Endothelial cell of umbilical vein (primary cell): ENCODE measurements around the gene MAML2.

Source experiments
- CTCF ChIP-seq, 2 donors: IDR thresholded peaks; 1 replicate in 1 of 2; 2 replicates in 1 of 2; pipeline ENCODE4 v1.5.1; 2011; ENCODE audit warnings: low read length in 2 of 2, mild to moderate bottlenecking in 2 of 2, moderate library complexity in 2 of 2, control low read depth in 1 of 2, inconsistent platforms in 1 of 2, low read depth in 1 of 2; ENCODE audit not compliant: insufficient read depth in 1 of 2; ENCODE audit errors: extremely low read depth in 1 of 2
- EZH2 ChIP-seq: IDR thresholded peaks from 2 replicates; pipeline ENCODE4 v1.6.1; 2012; ENCODE audit warnings: borderline replicate concordance, low read depth, mild to moderate bottlenecking, moderate library complexity, low read length, inconsistent platforms; ENCODE audit not compliant: severe bottlenecking
- GATA2 ChIP-seq: IDR thresholded peaks from 2 replicates; pipeline ENCODE4 v1.7.0; 2011; ENCODE audit warnings: low read depth, mild to moderate bottlenecking, moderate library complexity, mixed read lengths, low read length; ENCODE audit not compliant: insufficient read length, insufficient read depth
- JUN ChIP-seq: IDR thresholded peaks from 2 replicates; pipeline ENCODE4 v1.6.1; 2011; ENCODE audit warnings: borderline replicate concordance, low read depth; ENCODE audit not compliant: insufficient read length, insufficient read depth
- MAX ChIP-seq: IDR thresholded peaks from 2 replicates; pipeline ENCODE4 v1.6.1; 2011; ENCODE audit not compliant: insufficient read depth, insufficient read length

- no peak for TF ChIP-seq GATA2
- TF ChIP-seq CTCF (IDR thresholded peaks at IDR 0.05; ENCODE audit: extremely low read depth in 1 of 2, insufficient read depth in 1 of 2, low read depth in 1 of 2, low read length in 2 of 2): no peak
- no peak for TF ChIP-seq MAX
- no peak for TF ChIP-seq EZH2
- TF ChIP-seq JUN: no peak
Observed at GRCh38 chr11:96218901-96219300, 124.1 kb downstream of the MAML2 start.
